Upper lobe of left lung (tissue), 6 donors: ENCODE results near the gene INHBC. TPM values are rescaled to one million over a fixed set of nuclear protein-coding genes. Genes with fewer than 3 reads are reported as not detected.
"Not testable (repeated sequence)": the region's sequence is repeated elsewhere in the genome, so short reads cannot be mapped to it uniquely, and the experiment has no call there.

Source experiments
- ATAC-seq, 2 donors: fragments of 200-7000 bp; cut with Tn5 transposase; one replicate each; pipeline ENCODE4 v1.9.1; 2022; ENCODE audit warnings: mild to moderate bottlenecking in 2 of 2, moderate library complexity in 2 of 2; ENCODE audit not compliant: low FRiP score in 2 of 2
- DNase-seq, 2 donors: peaks; one replicate each; pipeline ENCODE4 v3.0.0-alpha.2; 2019 to 2020
- H3K27ac ChIP-seq, 4 donors: fragments of 200-600 bp; sonication (generic); one replicate each; pipeline ENCODE4 v1.5.1; 2016 to 2019
- H3K27me3 ChIP-seq, 4 donors: fragments of 200-600 bp; sonication (generic); one replicate each; pipeline ENCODE4 v1.5.1; 2017 to 2019
- H3K36me3 ChIP-seq, 4 donors: fragments of 200-600 bp; sonication (generic); one replicate each; pipeline ENCODE4 v1.5.1; 2016 to 2019
- H3K4me1 ChIP-seq, 4 donors: fragments of 200-600 bp; sonication (generic); one replicate each; pipeline ENCODE4 v1.5.1; 2018 to 2019
- H3K4me3 ChIP-seq, 4 donors: fragments of 200-600 bp; sonication (generic); one replicate each; pipeline ENCODE4 v1.5.1; 2017 to 2019; ENCODE audit warnings: mild to moderate bottlenecking in 2 of 4, moderate library complexity in 1 of 4
- H3K9me3 ChIP-seq, 4 donors: fragments of 200-600 bp; sonication (generic); one replicate each; pipeline ENCODE4 v1.5.1; 2018 to 2019
- EP300 ChIP-seq, 4 donors: sonication (generic); formaldehyde crosslinking; IDR thresholded peaks; one replicate each; pipeline ENCODE4 v1.5.1; 2017; ENCODE audit warnings: antibody characterized with exemption in 4 of 4, control low read depth in 2 of 4
- POLR2A ChIP-seq, 4 donors: fragments of 450-650 bp; IDR thresholded peaks; one replicate each; pipeline ENCODE4 v1.5.1; 2016 to 2017; ENCODE audit warnings: antibody characterized with exemption in 4 of 4, mild to moderate bottlenecking in 2 of 4
- POLR2AphosphoS5 ChIP-seq, 2 donors: sonication (generic); formaldehyde crosslinking; IDR thresholded peaks; one replicate each; pipeline ENCODE4 v1.5.1; 2017; ENCODE audit warnings: antibody characterized with exemption in 2 of 2
- WGBS, 2 donors: methylation state at CpG; one replicate each; pipeline ENCODE4 v1.1.5; 2017 to 2018; 5-methylcytosine and 5-hydroxymethylcytosine counted together
- total RNA-seq, 6 donors: library from RNA; depleted of rRNA in 4 of 6; stranded (reverse); fragments of >200 nt in 4 of 6; gene quantifications; one replicate each; pipeline versions ENCODE4 v1.1.0 to v1.2.1, GENCODE V29; 2016 to 2021
- TF ChIP-seq, protein P1 (sequence below), 6 experiments: fragments of 450-650 bp in 4 of 6; fragments of 200-600 bp in 2 of 6; sonication (generic) in 2 of 6; IDR thresholded peaks; one replicate each; pipeline ENCODE4 v1.5.1; 2016 to 2019; ENCODE audit warnings: antibody characterized with exemption in 6 of 6
- donor health status: DM: no; HTN: no; CAD: no; lungs with moderate emphysema.
- donor health status: DM: no; HTN: yes; CAD: no; lungs with severe emphysema.

INHBC gene
- total RNA-seq, 6 donors from 2014 or later, result not detected

DNA sequence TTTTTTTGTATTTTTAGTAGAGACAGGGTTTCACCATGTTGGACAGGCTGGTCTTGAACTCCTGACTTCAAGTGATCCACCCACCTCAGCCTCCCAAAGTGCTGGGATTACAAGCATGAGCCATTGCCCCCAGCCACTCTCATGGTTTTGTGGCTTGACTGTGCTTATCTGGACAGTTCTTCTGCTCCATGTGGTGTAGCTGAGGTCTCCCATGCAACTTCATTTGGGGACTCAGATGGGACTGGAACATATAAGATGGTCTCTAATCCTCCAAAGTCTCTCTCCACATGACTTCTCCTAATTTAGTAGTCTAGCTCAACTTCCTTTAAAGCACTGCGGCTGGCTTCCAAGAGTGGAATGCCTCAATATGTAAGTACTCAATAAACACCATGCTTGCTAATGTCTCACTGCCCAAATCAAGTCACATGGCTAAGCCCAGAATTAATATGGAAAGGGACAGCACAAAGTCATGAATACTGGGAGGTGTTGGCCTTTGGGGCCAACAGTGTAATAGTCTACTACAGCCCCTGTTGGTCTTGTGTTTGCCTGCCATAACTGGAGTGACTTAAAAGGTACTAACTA is 7.4 kb downstream of the INHBC start:
- H3K36me3 ChIP-seq, result no peaks in the 10 kb centered on the region
- H3K9me3 ChIP-seq, result peaks cover 0 to 5% (median 0%) of the 10 kb centered on the region in 4 donors
- no peak for DNase-seq
- no peaks in the 10 kb centered on the region for H3K27me3 ChIP-seq
- H3K27ac ChIP-seq, result no peak overlapping the region
- no peak overlapping the region for H3K4me3 ChIP-seq
- ATAC-seq, result no peak
- WGBS, 2 donors, result 32 to 77% methylated on average over 1 of the region's 1 CpG
- no peaks in the 10 kb centered on the region for H3K4me1 ChIP-seq
- TF ChIP-seq POLR2A (IDR thresholded peaks at IDR 0.05) (no peak), EP300 (IDR thresholded peaks at IDR 0.05) (no peak), POLR2AphosphoS5 (IDR thresholded peaks at IDR 0.05) (no peak)
- TF ChIP-seq, protein P1, sequence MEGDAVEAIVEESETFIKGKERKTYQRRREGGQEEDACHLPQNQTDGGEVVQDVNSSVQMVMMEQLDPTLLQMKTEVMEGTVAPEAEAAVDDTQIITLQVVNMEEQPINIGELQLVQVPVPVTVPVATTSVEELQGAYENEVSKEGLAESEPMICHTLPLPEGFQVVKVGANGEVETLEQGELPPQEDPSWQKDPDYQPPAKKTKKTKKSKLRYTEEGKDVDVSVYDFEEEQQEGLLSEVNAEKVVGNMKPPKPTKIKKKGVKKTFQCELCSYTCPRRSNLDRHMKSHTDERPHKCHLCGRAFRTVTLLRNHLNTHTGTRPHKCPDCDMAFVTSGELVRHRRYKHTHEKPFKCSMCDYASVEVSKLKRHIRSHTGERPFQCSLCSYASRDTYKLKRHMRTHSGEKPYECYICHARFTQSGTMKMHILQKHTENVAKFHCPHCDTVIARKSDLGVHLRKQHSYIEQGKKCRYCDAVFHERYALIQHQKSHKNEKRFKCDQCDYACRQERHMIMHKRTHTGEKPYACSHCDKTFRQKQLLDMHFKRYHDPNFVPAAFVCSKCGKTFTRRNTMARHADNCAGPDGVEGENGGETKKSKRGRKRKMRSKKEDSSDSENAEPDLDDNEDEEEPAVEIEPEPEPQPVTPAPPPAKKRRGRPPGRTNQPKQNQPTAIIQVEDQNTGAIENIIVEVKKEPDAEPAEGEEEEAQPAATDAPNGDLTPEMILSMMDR (IDR thresholded peaks at IDR 0.05), result no peak

GRCh38 chr12:57444337-57444736 is 9.8 kb downstream of the INHBC start:
- not testable (repeated sequence) for H3K27ac ChIP-seq, H3K9me3 ChIP-seq, DNase-seq, H3K4me1 ChIP-seq, H3K27me3 ChIP-seq, H3K36me3 ChIP-seq, ATAC-seq, H3K4me3 ChIP-seq
- WGBS, 2 donors, result 85 to 87% methylated on average over 6 of the region's 6 CpGs

DNA sequence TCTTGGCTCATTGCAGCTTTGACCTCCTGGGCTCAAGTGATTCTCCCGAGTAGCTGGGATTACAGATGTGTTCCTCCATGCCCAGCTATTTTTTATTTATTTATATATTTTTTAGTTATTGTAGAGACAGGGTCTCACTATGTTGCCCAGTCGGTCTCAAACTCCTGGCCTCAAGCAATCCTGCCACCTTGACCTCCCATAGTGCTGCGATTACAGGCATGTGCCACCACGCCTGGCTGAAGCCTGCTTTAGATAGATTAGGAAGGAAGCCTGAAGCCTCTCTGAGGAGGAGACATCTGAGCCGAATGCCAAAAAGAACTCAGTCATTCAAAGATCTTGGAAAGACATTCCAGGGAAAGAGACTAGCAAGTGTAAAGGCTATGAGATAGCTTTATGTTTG is 10.2 kb downstream of the INHBC start:
- H3K27me3 ChIP-seq, result no peaks in the 10 kb centered on the region
- no peak overlapping the region for H3K4me3 ChIP-seq
- peaks cover 0 to 5% (median 0%) of the 10 kb centered on the region in 4 donors for H3K9me3 ChIP-seq
- H3K36me3 ChIP-seq, result no peaks in the 10 kb centered on the region
- H3K27ac ChIP-seq, result no peak overlapping the region
- DNase-seq, result no peak
- H3K4me1 ChIP-seq, result no peaks in the 10 kb centered on the region
- ATAC-seq, result no peak
- TF ChIP-seq EP300 (IDR thresholded peaks at IDR 0.05) (no peak), POLR2A (IDR thresholded peaks at IDR 0.05) (no peak), POLR2AphosphoS5 (IDR thresholded peaks at IDR 0.05) (no peak)
- TF ChIP-seq, protein P1 (IDR thresholded peaks at IDR 0.05), result no peak
- 70 to 81% methylated on average over 5 of the region's 5 CpGs for WGBS, 2 donors

DNA sequence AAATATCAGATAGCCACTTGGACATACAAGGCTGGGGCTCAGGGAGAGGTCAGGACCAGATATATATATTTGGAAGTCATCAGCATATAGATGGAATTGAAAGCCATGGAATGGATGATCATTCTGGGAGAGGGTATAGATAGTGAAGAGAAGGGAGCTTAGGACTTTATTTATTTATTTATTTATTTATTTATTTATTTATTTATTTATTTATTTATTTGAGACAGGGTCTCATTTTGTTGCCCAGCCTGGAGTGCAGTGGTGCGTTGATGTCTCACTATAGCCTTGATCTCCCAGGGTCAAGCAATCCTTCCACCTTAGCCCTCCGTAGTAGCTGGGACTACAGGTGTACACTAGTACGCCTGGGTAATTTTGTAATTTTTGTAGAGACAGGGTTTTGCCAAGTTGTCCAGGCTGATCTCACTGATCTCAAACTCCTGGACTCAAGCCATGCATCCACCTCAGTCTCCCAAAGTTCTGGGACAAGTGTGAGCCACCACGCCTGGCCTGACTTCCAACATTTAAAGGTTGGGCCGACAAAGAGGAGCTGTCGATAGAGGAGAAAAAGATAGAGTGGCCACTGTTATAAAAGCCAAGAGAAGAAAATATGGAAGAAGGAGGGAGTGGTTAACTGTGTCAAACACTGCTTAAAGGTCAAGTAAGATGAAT is 11.8 kb downstream of the INHBC start:
- H3K27me3 ChIP-seq, result no peaks in the 10 kb centered on the region
- no peak for DNase-seq
- ATAC-seq, result no peak
- TF ChIP-seq EP300 (IDR thresholded peaks at IDR 0.05) (no peak), POLR2A (IDR thresholded peaks at IDR 0.05) (no peak), POLR2AphosphoS5 (IDR thresholded peaks at IDR 0.05) (no peak)
- TF ChIP-seq, protein P1 (IDR thresholded peaks at IDR 0.05), result no peak
- H3K27ac ChIP-seq, result no peak overlapping the region
- no peaks in the 10 kb centered on the region for H3K4me1 ChIP-seq
- 95 to 97% methylated on average over 6 of the region's 6 CpGs for WGBS, 2 donors
- H3K9me3 ChIP-seq, result peaks cover 0 to 4% (median 0%) of the 10 kb centered on the region in 4 donors
- no peak overlapping the region for H3K4me3 ChIP-seq
- no peaks in the 10 kb centered on the region for H3K36me3 ChIP-seq

GRCh38 chr12:57448669-57449068 is 14.1 kb downstream of the INHBC start:
- H3K4me1 ChIP-seq, result peaks cover 0 to 6% (median 0%) of the 10 kb centered on the region in 4 donors
- DNase-seq (no peak), ATAC-seq (no peak)
- 72 to 85% methylated on average over 2 of the region's 2 CpGs for WGBS, 2 donors
- no peaks in the 10 kb centered on the region for H3K27me3 ChIP-seq
- H3K9me3 ChIP-seq, result no peaks in the 10 kb centered on the region
- no peak overlapping the region for H3K27ac ChIP-seq
- no peak overlapping the region for H3K4me3 ChIP-seq
- H3K36me3 ChIP-seq, result no peaks in the 10 kb centered on the region
- no peak for TF ChIP-seq POLR2A (IDR thresholded peaks at IDR 0.05)
- no peak for TF ChIP-seq POLR2AphosphoS5 (IDR thresholded peaks at IDR 0.05)
- TF ChIP-seq, protein P1 (IDR thresholded peaks at IDR 0.05), result no peak
- no peak for TF ChIP-seq EP300 (IDR thresholded peaks at IDR 0.05)
